ENCODE measurements around the gene MTFP1.
A peak's percentile ranks its signal among the peaks of the same experiment; 100 is the strongest.
"Not testable (repeated sequence)": the region's sequence is repeated elsewhere in the genome, so short reads cannot be mapped to it uniquely, and the experiment has no call there.

Gene MTFP1

DNA sequence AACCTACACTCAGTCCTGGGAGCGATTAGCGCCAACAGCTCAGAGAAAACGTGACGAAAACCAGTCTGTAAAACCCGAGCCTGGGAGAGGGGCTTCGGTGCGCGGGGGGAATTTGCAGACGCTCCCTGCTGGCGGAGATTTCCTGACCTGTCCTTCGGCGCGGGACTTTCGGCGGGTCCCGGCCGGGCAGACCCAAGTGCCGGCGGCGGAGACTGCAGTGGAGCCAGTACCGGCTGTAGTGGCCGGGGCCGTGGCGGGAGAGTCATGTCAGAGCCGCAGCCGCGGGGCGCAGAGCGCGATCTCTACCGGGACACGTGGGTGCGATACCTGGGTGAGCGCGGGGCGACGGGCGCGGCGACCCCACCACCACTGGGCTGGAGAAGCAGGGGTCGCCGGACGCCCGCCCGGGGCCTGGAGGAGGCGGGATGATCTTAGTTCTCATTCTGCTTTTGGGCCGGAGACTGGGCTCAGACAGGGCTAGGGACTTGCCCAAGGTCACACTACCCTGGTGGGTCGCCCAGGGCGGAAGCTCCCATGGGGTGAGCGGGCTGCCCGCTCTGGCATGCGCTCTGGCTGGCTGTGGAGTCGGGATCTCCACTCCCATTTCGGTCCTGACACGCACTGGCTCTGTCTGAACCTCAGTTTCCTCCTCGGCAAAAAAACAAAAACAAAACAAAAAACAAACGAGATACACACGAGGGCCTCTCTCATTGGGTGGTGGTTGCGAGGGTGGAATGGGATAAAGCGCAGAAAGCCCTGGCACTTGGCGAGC is at the start of gene MTFP1:
TSS of gene MTFP1 (plus strand) at position 153 of the 772 bp plus-strand sequence. CDS start at position 265, 112 bp downstream.
- DNase-seq (ENCODE audit: low read depth) = peak; percentile 36

GRCh38 chr22:30380011-30380410 is 45.6 kb upstream of the MTFP1 start:
- DNase-seq (ENCODE audit: low read depth) = no peak

DNA sequence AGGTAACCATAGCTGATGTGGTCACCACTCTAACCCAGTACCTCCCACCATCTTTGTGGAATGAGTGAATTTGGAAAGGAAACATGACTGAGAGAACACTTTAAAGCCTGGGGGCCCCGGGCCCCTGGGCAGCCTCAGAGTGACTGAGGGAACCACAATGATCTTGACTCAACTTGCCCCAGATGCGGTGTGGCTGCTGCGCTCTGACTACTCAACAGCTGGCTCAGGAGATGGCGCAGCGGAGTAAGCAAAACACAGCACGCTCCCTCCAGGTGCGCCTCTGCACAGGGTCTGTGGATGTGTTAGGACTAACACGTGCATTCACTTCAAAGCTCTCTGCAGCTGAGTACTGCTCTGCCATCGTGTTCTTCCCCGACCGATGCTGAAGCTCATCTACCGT is 44.3 kb upstream of the MTFP1 start:
- DNase-seq (ENCODE audit: low read depth) = peak; percentile 43

- no peak for DNase-seq (ENCODE audit: low read depth)
Measured at GRCh38 chr22:30382340-30382739, 43.2 kb upstream of the MTFP1 start.

GRCh38 chr22:30383061-30383460 is 42.5 kb upstream of the MTFP1 start:
- no peak for DNase-seq (ENCODE audit: low read depth)

DNA sequence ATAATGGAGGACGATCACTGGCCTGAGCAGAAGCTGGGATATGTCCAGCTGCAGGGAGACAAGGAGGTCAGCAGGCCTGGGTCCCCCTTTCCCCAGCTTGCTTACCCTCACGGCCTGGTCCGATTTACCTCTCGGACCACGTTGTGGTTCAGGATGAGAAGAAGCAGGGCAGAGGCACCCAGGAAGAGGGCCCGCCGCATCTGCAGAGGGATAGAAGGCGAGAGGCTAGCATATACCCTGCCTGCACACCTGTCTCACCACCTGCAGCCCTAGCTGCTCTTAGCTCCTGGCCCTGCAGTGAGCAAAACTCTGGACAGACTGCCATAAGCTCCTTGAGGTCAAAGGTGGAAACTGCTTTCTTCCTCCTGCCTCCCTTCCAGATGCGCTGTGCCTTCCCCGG is 39.6 kb upstream of the MTFP1 start:
- no peak for DNase-seq (ENCODE audit: low read depth)

GRCh38 chr22:30386608-30386959 is 39.0 kb upstream of the MTFP1 start:
- DNase-seq (ENCODE audit: low read depth) = no peak

- DNase-seq (ENCODE audit: low read depth) = peak; percentile 79
Measured at GRCh38 chr22:30386960-30387827, 38.4 kb upstream of the MTFP1 start, which contains the start of gene RNF215. RNF215 (minus strand) TSS chr22:30387411; CDS start chr22:30387313, 98 bp downstream.

GRCh38 chr22:30390974-30391691 is 34.4 kb upstream of the MTFP1 start:
- DNase-seq (ENCODE audit: low read depth) = peak; percentile 72

DNA sequence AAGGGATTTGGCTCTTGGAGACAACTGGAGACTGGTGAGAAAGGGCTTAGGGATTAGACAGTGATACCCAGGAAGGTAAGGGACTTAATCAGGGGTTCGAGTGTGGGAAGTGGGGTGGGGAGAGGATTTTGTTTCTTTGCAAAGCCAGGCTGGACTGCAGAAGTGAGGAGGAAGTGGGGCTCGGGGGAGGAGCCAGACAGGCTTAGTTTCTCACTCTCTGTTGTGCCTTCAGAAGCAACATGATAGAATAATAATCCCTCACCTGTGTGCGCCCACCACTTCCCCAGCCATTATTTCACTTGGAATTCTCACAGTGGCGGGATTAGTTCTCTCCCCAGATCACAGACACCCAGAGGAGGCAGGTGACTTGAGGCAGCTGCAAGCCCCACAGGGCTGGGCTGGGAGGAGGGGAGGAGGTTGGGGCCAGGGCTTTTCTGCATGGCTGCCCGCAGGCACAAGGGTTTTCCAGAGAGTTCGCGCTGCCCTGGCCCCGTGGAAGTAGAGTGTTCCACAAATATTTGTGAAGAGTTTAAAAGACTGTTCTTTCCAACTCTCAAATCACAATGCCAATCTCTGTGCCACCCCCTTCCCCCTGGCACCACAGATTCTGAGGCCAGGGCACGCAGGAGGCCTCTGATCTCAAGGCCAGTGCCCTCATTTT is 32.8 kb upstream of the MTFP1 start:
- DNase-seq (ENCODE audit: low read depth) = no peak

- no peak for DNase-seq (ENCODE audit: low read depth)
Measured at GRCh38 chr22:30393322-30393680, 32.3 kb upstream of the MTFP1 start.

DNA sequence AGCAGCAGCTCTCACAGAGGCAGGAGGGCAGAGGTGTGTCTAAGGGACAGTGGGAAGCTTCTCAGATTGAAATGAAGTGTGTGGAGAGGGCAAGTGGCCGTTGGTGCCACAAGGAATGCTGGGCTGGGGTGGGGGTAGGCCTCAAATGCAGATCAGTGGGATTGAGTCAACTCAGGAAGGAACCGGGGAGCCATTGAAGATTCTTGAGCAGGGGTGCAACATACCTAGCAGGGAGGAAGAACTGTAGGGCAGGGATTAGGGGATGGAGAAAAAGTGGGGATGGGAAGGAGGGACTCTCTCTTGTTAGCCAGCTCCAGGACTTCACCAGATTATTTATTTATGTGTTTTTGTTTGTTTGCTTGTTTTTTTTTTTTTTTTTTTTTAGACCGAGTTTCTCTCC is 31.7 kb upstream of the MTFP1 start:
- DNase-seq (ENCODE audit: low read depth) = no peak

DNA sequence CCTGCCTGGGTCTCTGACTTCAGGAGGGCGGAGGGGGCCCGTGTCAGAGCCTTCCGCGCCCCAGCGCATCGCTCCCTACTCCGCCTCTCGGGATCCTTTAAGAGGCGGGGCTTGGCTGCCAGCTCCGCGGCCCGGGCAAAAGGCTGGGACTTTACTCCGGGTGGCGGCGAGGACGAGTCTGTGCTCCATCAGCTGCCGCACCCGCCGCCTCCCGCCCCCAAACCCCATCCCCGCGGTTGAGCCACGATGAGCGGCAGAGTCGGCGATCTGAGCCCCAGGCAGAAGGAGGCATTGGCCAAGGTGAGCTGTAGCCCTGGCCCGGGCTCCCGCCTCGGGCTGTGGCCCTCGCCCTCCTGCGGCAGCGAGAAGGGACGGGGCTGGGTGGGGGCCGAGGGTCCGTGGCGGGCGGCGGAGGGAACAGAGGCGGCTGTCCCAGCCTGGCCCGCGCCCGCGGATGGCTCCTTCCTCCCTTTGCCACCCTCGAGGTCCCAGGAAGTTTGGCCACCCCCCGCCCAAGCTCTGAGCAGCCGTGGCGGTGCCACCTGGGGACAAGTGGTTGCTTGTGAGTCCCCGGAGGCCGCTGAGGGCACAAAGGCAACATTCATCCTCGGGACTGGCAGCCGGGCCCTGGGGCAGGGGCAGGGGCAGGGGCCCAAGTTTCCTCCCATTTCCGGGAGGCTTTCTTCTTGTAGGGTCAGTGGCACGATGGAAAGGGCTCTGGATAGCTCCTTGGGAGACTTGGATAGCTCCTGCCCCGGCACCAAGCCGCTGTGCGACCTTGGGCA is 28.5 kb upstream of the MTFP1 start, which contains the start of gene SEC14L2:
TSS of gene SEC14L2 (plus strand) at position 148 of the 785 bp plus-strand sequence. CDS start at position 247, 99 bp downstream.
- peak; percentile 68 for DNase-seq (ENCODE audit: low read depth)

DNA sequence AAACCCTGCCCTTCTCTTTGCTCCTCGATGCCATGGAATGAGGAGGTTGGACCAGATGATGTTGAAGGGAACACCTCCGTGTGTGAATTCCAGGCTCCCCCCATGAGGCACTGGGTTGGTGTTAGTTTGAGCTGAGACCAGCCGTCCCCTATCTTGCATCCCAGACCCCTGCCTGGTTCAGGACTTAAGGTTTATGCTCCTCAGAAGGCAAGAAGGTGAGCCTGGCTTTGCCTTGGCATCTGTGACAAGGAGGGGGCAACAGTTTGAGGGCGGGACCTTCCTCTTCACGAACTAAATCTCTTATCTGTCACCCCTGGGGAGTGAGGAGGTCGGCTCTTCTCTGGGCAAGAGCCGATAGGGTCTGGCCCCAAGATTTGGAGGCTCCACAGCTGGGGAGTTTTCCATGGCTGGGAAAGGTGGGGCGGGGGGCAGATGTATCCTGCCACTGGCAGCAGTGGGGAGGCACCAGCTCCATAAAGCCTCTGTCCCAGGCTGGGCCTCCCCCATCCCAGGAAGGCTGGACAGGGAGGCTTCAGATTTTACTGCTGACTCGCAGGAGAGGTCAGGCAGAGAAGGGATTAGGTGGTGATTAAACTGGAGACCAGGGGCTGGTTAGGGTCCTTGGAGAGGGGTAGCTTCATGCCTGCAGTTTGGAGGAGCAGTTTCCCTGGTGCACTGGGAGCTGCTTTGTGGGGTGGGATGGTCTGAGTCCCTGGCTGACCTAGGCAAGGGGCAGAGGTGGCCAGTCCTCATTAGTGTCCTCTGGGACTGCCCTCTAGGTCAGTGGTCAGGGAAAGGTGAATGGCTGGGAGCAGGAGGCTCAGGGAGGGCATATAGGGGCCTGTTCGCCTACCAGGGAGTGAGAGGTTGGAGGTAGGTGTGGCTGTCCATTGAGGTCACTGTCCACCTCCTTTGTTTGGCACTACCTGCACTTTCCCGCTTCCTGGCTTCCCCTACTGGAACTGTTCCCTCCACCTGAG is 27.6 kb upstream of the MTFP1 start:
- no peak for DNase-seq (ENCODE audit: low read depth)

GRCh38 chr22:30398685-30399680 is 26.6 kb upstream of the MTFP1 start:
- DNase-seq (ENCODE audit: low read depth) = no peak

GRCh38 chr22:30399718-30400117 is 25.9 kb upstream of the MTFP1 start:
- no peak for DNase-seq (ENCODE audit: low read depth)

DNA sequence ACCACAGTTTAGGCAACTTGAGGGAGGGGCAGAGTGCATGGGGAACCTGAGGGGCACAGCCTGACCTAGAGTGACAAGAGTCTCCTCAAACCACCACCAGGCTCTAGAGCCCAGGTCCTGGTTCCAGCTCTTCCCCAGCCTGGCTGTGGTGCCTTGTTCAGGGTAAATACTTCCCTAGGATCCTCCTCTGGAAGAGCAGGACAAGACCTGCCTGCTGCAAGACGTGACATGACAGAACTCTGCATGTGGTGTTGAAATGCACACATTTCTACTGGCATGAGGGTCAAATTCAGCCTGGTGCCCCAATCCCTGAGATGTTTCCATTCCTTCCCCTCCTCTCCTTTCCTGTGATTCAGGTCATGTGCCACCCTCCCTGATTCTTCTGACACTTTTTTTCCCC is 25.4 kb upstream of the MTFP1 start:
- no peak for DNase-seq (ENCODE audit: low read depth)

DNA sequence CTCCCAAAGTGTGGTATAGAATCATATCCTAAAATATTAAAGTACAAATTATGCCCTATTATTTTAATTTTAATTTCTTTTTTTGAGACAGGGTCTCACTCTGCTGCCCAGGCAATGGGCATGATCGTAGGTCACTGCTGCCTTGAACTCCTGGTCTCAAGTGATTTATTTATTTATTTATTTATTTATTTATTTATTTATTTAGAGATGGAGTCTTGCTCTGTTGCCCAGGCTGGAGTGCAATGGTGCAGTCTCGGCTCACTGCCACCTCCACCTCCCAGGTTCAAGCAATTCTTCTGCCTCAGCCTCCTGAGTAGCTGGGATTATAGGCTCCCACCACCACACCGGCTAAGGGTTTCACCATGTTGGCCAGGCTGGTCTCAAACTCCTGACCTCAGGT is 24.5 kb upstream of the MTFP1 start:
- DNase-seq (ENCODE audit: low read depth) = not testable (repeated sequence)

All from activated T-cell treated with anti-CD3 and anti-CD28 coated beads for 48 hours (primary cell).